ENCODE measurements around the gene DLGAP1.

The DLGAP1 gene

GRCh38 chr18:3855966-3856365 is 599.1 kb downstream of the DLGAP1 start:
- Mint-ChIP-seq H3K9me3 (peaks cover 4% of the 10 kb centered on the region), H3K36me3 (no peaks in the 10 kb centered on the region), H3K4me3 (no peak overlapping the region), H3K4me1 (no peaks in the 10 kb centered on the region), H3K27ac (no peak overlapping the region)
- ATAC-seq, result no peak
- DNase-seq (ENCODE audit: low spot score in 2 of 2), result no peak

GRCh38 chr18:3852321-3852720 is 602.8 kb downstream of the DLGAP1 start:
- DNase-seq (ENCODE audit: low spot score in 2 of 2), result no peak
- Mint-ChIP-seq H3K9me3 (peaks cover 4% of the 10 kb centered on the region), H3K36me3 (no peaks in the 10 kb centered on the region), H3K4me3 (no peak overlapping the region), H3K4me1 (no peaks in the 10 kb centered on the region), H3K27ac (no peak overlapping the region)
- ATAC-seq, result no peak

- Mint-ChIP-seq H3K36me3 (no peaks in the 10 kb centered on the region), H3K9me3 (peaks cover 4% of the 10 kb centered on the region), H3K4me3 (no peak overlapping the region), H3K4me1 (no peaks in the 10 kb centered on the region), H3K27ac (no peak overlapping the region)
- DNase-seq (ENCODE audit: low spot score in 2 of 2), result no peak
- ATAC-seq, result no peak
These were observed 603.9 kb downstream of the DLGAP1 start for GRCh38 chr18:3851159-3851558.

GRCh38 chr18:3848316-3848715 is 606.8 kb downstream of the DLGAP1 start:
- no peak overlapping the region for H3K27ac Mint-ChIP-seq
- H3K9me3 Mint-ChIP-seq, result peaks cover 4% of the 10 kb centered on the region
- no peak for DNase-seq (ENCODE audit: low spot score in 2 of 2)
- H3K36me3 Mint-ChIP-seq, result no peaks in the 10 kb centered on the region
- ATAC-seq, result no peak
- no peak overlapping the region for H3K4me3 Mint-ChIP-seq
- no peaks in the 10 kb centered on the region for H3K4me1 Mint-ChIP-seq

- no peaks in the 10 kb centered on the region for H3K9me3 Mint-ChIP-seq
- ATAC-seq (no peak), DNase-seq (ENCODE audit: low spot score in 2 of 2) (no peak)
- H3K36me3 Mint-ChIP-seq, result no peaks in the 10 kb centered on the region
- no peaks in the 10 kb centered on the region for H3K4me1 Mint-ChIP-seq
- H3K4me3 Mint-ChIP-seq, result no peak overlapping the region
- no peak overlapping the region for H3K27ac Mint-ChIP-seq
These were observed 609.9 kb downstream of the DLGAP1 start for GRCh38 chr18:3845161-3845560.

GRCh38 chr18:3842844-3843243 is 612.3 kb downstream of the DLGAP1 start:
- H3K27ac Mint-ChIP-seq, result no peak overlapping the region
- no peak overlapping the region for H3K4me3 Mint-ChIP-seq
- ATAC-seq (no peak), DNase-seq (ENCODE audit: low spot score in 2 of 2) (no peak)
- no peaks in the 10 kb centered on the region for H3K9me3 Mint-ChIP-seq
- H3K4me1 Mint-ChIP-seq, result no peaks in the 10 kb centered on the region
- H3K36me3 Mint-ChIP-seq, result no peaks in the 10 kb centered on the region

- Mint-ChIP-seq H3K27ac (no peak overlapping the region), H3K36me3 (no peaks in the 10 kb centered on the region), H3K4me3 (no peak overlapping the region), H3K9me3 (no peaks in the 10 kb centered on the region), H3K4me1 (no peaks in the 10 kb centered on the region)
- no peak for ATAC-seq
- DNase-seq (ENCODE audit: low spot score in 2 of 2), result no peak
These were observed 614.3 kb downstream of the DLGAP1 start for GRCh38 chr18:3840766-3841165.

- no peak overlapping the region for H3K27ac Mint-ChIP-seq
- H3K4me1 Mint-ChIP-seq, result no peaks in the 10 kb centered on the region
- H3K9me3 Mint-ChIP-seq, result no peaks in the 10 kb centered on the region
- H3K36me3 Mint-ChIP-seq, result no peaks in the 10 kb centered on the region
- ATAC-seq (no peak), DNase-seq (ENCODE audit: low spot score in 2 of 2) (no peak)
- no peak overlapping the region for H3K4me3 Mint-ChIP-seq
These were observed 615.5 kb downstream of the DLGAP1 start for GRCh38 chr18:3839581-3839981.

GRCh38 chr18:3836483-3837335 is 618.4 kb downstream of the DLGAP1 start:
- H3K27ac Mint-ChIP-seq, result no peak overlapping the region
- H3K36me3 Mint-ChIP-seq, result no peaks in the 10 kb centered on the region
- no peaks in the 10 kb centered on the region for H3K4me1 Mint-ChIP-seq
- H3K4me3 Mint-ChIP-seq, result no peak overlapping the region
- no peak for ATAC-seq
- no peak for DNase-seq (ENCODE audit: low spot score in 2 of 2)
- H3K9me3 Mint-ChIP-seq, result no peaks in the 10 kb centered on the region

- Mint-ChIP-seq H3K4me3 (no peak overlapping the region), H3K36me3 (no peaks in the 10 kb centered on the region), H3K27ac (no peak overlapping the region), H3K9me3 (no peaks in the 10 kb centered on the region), H3K4me1 (no peaks in the 10 kb centered on the region)
- ATAC-seq, result no peak
- DNase-seq (ENCODE audit: low spot score in 2 of 2), result no peak
These were observed 623.0 kb downstream of the DLGAP1 start for GRCh38 chr18:3832025-3832638.

- ATAC-seq (no peak), DNase-seq (ENCODE audit: low spot score in 2 of 2) (no peak)
- no peaks in the 10 kb centered on the region for H3K4me1 Mint-ChIP-seq
- H3K27ac Mint-ChIP-seq, result no peak overlapping the region
- H3K36me3 Mint-ChIP-seq, result no peaks in the 10 kb centered on the region
- H3K9me3 Mint-ChIP-seq, result no peaks in the 10 kb centered on the region
- H3K4me3 Mint-ChIP-seq, result no peak overlapping the region
These were observed 624.5 kb downstream of the DLGAP1 start for GRCh38 chr18:3830604-3831003.

GRCh38 chr18:3827236-3827845 is 627.8 kb downstream of the DLGAP1 start:
- DNase-seq (ENCODE audit: low spot score in 2 of 2) (no peak), ATAC-seq (no peak)
- H3K9me3 Mint-ChIP-seq, result no peaks in the 10 kb centered on the region
- no peak overlapping the region for H3K4me3 Mint-ChIP-seq
- no peak overlapping the region for H3K27ac Mint-ChIP-seq
- no peaks in the 10 kb centered on the region for H3K4me1 Mint-ChIP-seq
- no peaks in the 10 kb centered on the region for H3K36me3 Mint-ChIP-seq

- H3K27ac Mint-ChIP-seq, result no peak overlapping the region
- no peaks in the 10 kb centered on the region for H3K36me3 Mint-ChIP-seq
- no peaks in the 10 kb centered on the region for H3K4me1 Mint-ChIP-seq
- ATAC-seq (no peak), DNase-seq (ENCODE audit: low spot score in 2 of 2) (no peak)
- H3K9me3 Mint-ChIP-seq, result no peaks in the 10 kb centered on the region
- H3K4me3 Mint-ChIP-seq, result no peak overlapping the region
These were observed 629.1 kb downstream of the DLGAP1 start for GRCh38 chr18:3826021-3826420.

- H3K4me1 Mint-ChIP-seq, result no peaks in the 10 kb centered on the region
- H3K27ac Mint-ChIP-seq, result no peak overlapping the region
- DNase-seq (ENCODE audit: low spot score in 2 of 2) (no peak), ATAC-seq (no peak)
- no peaks in the 10 kb centered on the region for H3K36me3 Mint-ChIP-seq
- no peak overlapping the region for H3K4me3 Mint-ChIP-seq
- H3K9me3 Mint-ChIP-seq, result no peaks in the 10 kb centered on the region
These were observed 631.0 kb downstream of the DLGAP1 start for GRCh38 chr18:3824101-3824500.

- Mint-ChIP-seq H3K4me3 (no peak overlapping the region), H3K4me1 (no peaks in the 10 kb centered on the region), H3K27ac (no peak overlapping the region), H3K36me3 (no peaks in the 10 kb centered on the region), H3K9me3 (no peaks in the 10 kb centered on the region)
- no peak for ATAC-seq
- no peak for DNase-seq (ENCODE audit: low spot score in 2 of 2)
These were observed 632.0 kb downstream of the DLGAP1 start for GRCh38 chr18:3823073-3823472.

GRCh38 chr18:3821524-3821923 is 633.6 kb downstream of the DLGAP1 start:
- DNase-seq (ENCODE audit: low spot score in 2 of 2) (no peak), ATAC-seq (no peak)
- Mint-ChIP-seq H3K9me3 (no peaks in the 10 kb centered on the region), H3K27ac (no peak overlapping the region), H3K4me3 (no peak overlapping the region), H3K36me3 (no peaks in the 10 kb centered on the region), H3K4me1 (no peaks in the 10 kb centered on the region)

Measured in stimulated activated effector memory CD8-positive, alpha-beta T cell treated with anti-CD3 and anti-CD28 coated beads, Interleukin-12 subunit alpha, Interleukin-12 subunit beta, amount 100 ng/mL, for 72 hours (primary cell).